ENCODE results near the gene KSR2. TPM values are rescaled to one million over a fixed set of nuclear protein-coding genes. Genes with fewer than 3 reads are reported as not detected.
A peak's percentile ranks its signal among the peaks of the same experiment; 100 is the strongest.

The KSR2 gene
- polyA plus RNA-seq, 1 donor from 2014 or later: not detected

GRCh38 chr12:117844114-117844830 lies 124.5 kb downstream of the KSR2 start:
- peaks cover 0 to 6% (median 5%) of the 10 kb centered on the region in 3 donors for H3K9me3 Mint-ChIP-seq
- H3K36me3 Mint-ChIP-seq: no peaks in the 10 kb centered on the region
- H3K27ac Mint-ChIP-seq: no peak overlapping the region
- H3K27me3 Mint-ChIP-seq: peaks cover 14% of the 10 kb centered on the region
- H3K4me3 Mint-ChIP-seq: no peak overlapping the region
- H3K4me1 Mint-ChIP-seq: peaks cover 0 to 3% (median 0%) of the 10 kb centered on the region in 3 donors

DNA sequence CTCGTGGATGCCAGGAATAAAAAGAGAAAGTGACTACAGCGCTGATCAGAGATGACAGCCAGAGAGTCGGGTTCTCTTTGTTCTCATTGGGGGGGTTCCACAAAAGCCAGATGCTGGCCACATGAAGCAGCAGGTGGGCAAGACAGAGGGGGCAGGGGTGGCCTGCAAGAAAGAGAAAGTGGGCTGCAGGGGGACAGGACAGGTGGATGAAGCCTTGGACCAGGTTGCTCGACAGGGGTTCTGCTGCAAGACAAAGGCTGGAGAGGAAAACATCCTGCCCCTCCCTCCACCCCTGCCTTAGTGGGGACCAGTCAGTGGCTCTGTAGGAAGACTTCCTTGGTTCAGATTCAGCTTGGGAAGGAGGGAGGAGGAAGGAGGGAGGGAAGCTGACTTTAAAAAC lies 126.2 kb downstream of the KSR2 start:
- H3K27ac Mint-ChIP-seq: no peak overlapping the region
- peaks cover 0 to 3% (median 0%) of the 10 kb centered on the region in 3 donors for H3K4me1 Mint-ChIP-seq
- H3K9me3 Mint-ChIP-seq: peaks cover 0 to 6% (median 5%) of the 10 kb centered on the region in 3 donors
- H3K27me3 Mint-ChIP-seq: peaks cover 19% of the 10 kb centered on the region
- no peaks in the 10 kb centered on the region for H3K36me3 Mint-ChIP-seq
- peak overlapping the region in 1 of 4 donors; percentile 32 for H3K4me3 Mint-ChIP-seq

GRCh38 chr12:117842220-117842619 lies 126.6 kb downstream of the KSR2 start:
- H3K36me3 Mint-ChIP-seq: no peaks in the 10 kb centered on the region
- H3K9me3 Mint-ChIP-seq: peaks cover 0 to 6% (median 5%) of the 10 kb centered on the region in 3 donors
- H3K27me3 Mint-ChIP-seq: peaks cover 21% of the 10 kb centered on the region
- H3K27ac Mint-ChIP-seq: no peak overlapping the region
- H3K4me3 Mint-ChIP-seq: no peak overlapping the region
- H3K4me1 Mint-ChIP-seq: peaks cover 0 to 3% (median 3%) of the 10 kb centered on the region in 3 donors

- H3K36me3 Mint-ChIP-seq: no peaks in the 10 kb centered on the region
- H3K4me1 Mint-ChIP-seq: peaks cover 0 to 7% (median 3%) of the 10 kb centered on the region in 3 donors
- H3K4me3 Mint-ChIP-seq: no peak overlapping the region
- H3K9me3 Mint-ChIP-seq: peaks cover 0 to 3% (median 0%) of the 10 kb centered on the region in 3 donors
- no peak overlapping the region for H3K27ac Mint-ChIP-seq
- H3K27me3 Mint-ChIP-seq: peaks cover 18% of the 10 kb centered on the region
Observed at GRCh38 chr12:117837737-117838050, 131.1 kb downstream of the KSR2 start.

GRCh38 chr12:117836999-117837736 lies 131.6 kb downstream of the KSR2 start:
- no peaks in the 10 kb centered on the region for H3K36me3 Mint-ChIP-seq
- no peak overlapping the region for H3K4me3 Mint-ChIP-seq
- peaks cover 0 to 7% (median 1%) of the 10 kb centered on the region in 3 donors for H3K4me1 Mint-ChIP-seq
- H3K27me3 Mint-ChIP-seq: peaks cover 18% of the 10 kb centered on the region
- no peak overlapping the region for H3K27ac Mint-ChIP-seq
- peaks cover 0 to 2% (median 0%) of the 10 kb centered on the region in 3 donors for H3K9me3 Mint-ChIP-seq

DNA sequence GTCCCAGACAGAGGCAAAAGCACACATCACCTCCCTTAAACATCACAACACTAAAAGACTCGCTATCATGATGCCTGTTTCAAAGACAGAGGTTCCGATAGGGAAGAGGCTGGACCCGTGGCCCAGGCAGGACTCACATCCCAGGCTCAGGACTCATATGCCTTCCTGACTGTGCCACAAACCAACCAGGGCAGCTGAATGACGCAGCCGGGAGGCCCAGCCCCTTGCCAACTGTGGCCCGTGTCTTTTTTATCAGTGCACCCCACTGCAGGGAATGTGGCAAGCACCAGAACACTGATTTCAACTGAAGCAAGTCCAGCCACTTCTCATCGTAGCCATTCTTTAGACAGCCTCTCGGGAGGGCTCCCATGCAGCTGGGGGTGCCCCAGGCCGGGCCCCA lies 132.3 kb downstream of the KSR2 start:
- no peaks in the 10 kb centered on the region for H3K36me3 Mint-ChIP-seq
- no peak overlapping the region for H3K4me3 Mint-ChIP-seq
- peaks cover 18% of the 10 kb centered on the region for H3K27me3 Mint-ChIP-seq
- no peaks in the 10 kb centered on the region for H3K9me3 Mint-ChIP-seq
- H3K27ac Mint-ChIP-seq: no peak overlapping the region
- peaks cover 0 to 7% (median 0%) of the 10 kb centered on the region in 3 donors for H3K4me1 Mint-ChIP-seq

- no peak overlapping the region for H3K27ac Mint-ChIP-seq
- H3K9me3 Mint-ChIP-seq: no peaks in the 10 kb centered on the region
- no peak overlapping the region for H3K4me3 Mint-ChIP-seq
- peaks cover 15% of the 10 kb centered on the region for H3K27me3 Mint-ChIP-seq
- no peaks in the 10 kb centered on the region for H3K36me3 Mint-ChIP-seq
- H3K4me1 Mint-ChIP-seq: peaks cover 0 to 7% (median 0%) of the 10 kb centered on the region in 3 donors
Observed at GRCh38 chr12:117835156-117835555, 133.6 kb downstream of the KSR2 start.

DNA sequence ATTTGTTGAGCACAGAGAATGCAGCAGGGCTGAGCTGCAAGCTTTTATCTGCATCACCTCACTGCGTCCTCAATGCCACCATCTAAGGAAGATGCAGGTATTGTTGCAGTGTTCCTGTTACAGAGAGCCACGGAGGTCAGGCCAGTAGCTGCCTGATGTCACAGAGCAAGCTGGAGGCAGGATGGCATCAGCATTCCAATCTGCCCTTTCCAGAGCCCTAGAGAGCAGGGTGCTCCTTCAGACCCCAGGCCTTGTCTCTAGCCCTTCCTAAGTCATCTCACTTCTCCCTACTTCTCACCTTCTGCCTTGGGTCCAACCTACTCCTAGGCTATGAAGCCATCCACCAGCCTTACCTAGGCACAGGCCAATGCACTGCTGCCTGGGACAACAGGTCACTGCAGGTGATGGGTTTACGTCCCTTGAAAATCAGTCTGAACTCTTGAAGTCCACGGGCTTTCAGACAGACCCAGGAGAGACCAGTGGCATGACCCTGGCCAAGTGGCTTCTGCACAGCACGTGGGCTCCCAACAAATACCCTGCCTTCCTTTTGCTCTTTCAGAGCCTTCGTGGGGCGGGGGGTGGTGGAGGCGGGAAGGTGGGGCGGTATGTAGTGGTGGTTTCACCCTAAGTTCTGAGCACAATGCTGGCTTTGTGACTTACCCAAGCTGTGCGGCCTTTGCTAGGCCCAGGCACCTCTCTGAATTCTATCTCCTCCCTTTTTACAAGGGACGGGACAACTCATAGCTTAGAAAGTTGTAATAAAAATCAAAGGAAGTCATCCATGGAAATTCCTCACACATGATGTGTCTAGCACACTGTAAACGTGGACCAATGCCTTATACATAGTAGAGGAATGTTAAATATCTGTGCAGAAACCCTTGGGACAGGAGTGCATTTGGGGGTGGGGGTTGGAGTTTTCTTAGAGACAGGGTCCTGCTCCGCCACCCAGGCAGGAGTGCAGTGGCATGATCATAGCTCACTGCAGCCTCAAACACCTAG lies 136.0 kb downstream of the KSR2 start:
- Mint-ChIP-seq H3K36me3 (no peaks in the 10 kb centered on the region), H3K9me3 (peaks cover 3 to 12% (median 3%) of the 10 kb centered on the region in 3 donors), H3K27ac (no peak overlapping the region), H3K27me3 (peaks cover 9% of the 10 kb centered on the region), H3K4me3 (no peak overlapping the region), H3K4me1 (peaks cover 0 to 7% (median 0%) of the 10 kb centered on the region in 3 donors)

DNA sequence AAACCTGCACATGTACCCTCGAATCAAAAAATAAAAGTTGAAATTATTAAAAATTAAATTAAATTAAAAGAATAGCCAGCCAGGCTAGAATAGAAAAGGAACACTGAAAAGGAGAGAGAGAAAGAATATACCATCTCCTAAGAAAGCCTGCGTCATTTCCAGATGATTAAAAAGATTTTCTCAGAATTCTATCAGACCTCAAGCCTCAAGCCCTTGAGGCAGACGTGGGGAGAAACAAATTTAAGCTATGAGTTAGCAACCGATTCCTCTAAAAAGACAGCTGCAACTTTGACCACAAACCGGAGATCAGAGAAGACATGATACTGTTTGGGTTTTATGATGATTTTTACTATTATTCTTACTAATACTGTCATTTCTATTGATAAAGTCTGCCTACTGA lies 138.3 kb downstream of the KSR2 start:
- H3K9me3 Mint-ChIP-seq: peaks cover 3 to 14% (median 3%) of the 10 kb centered on the region in 3 donors

GRCh38 chr12:117829108-117829507 lies 139.7 kb downstream of the KSR2 start:
- H3K4me3 Mint-ChIP-seq: no peak overlapping the region
- no peak overlapping the region for H3K27ac Mint-ChIP-seq
- H3K27me3 Mint-ChIP-seq: no peaks in the 10 kb centered on the region
- no peaks in the 10 kb centered on the region for H3K4me1 Mint-ChIP-seq
- peaks cover 2% of the 10 kb centered on the region for H3K36me3 Mint-ChIP-seq
- peaks cover 3 to 14% (median 6%) of the 10 kb centered on the region in 3 donors for H3K9me3 Mint-ChIP-seq

More for the DNA sequence above, 138.3 kb downstream of the KSR2 start:
- Mint-ChIP-seq H3K4me3 (no peak overlapping the region), H3K36me3 (peaks cover under 1% of the 10 kb centered on the region), H3K27ac (no peak overlapping the region), H3K4me1 (no peaks in the 10 kb centered on the region), H3K27me3 (no peaks in the 10 kb centered on the region)

DNA sequence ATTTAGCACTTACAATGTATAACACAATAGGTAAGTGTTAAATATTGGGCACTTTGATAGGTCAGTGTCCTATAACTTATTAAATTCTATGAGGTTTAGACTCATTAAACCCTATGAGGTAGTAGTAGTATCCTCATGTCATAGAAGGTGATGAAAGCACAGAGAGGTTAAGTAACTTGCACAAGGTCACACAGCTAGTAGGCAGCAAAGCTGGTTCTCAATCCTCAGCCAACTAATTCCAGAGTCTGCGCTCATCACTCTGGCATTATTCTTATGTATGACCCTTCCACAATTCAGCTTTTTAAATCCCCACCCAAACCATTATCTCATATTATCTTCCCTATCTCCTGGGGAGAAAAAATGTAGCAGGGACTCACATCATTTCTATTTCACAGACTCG lies 141.1 kb downstream of the KSR2 start:
- Mint-ChIP-seq H3K27me3 (no peaks in the 10 kb centered on the region), H3K4me1 (no peaks in the 10 kb centered on the region)

GRCh38 chr12:117825827-117826226 lies 143.0 kb downstream of the KSR2 start:
- H3K27me3 Mint-ChIP-seq: no peaks in the 10 kb centered on the region
- peaks cover 2% of the 10 kb centered on the region for H3K36me3 Mint-ChIP-seq
- H3K4me3 Mint-ChIP-seq: no peak overlapping the region
- H3K4me1 Mint-ChIP-seq: no peaks in the 10 kb centered on the region
- no peak overlapping the region for H3K27ac Mint-ChIP-seq
- H3K9me3 Mint-ChIP-seq: peaks cover 6 to 19% (median 9%) of the 10 kb centered on the region in 3 donors

More for the DNA sequence above, 141.1 kb downstream of the KSR2 start:
- Mint-ChIP-seq H3K36me3 (peaks cover 2% of the 10 kb centered on the region), H3K4me3 (no peak overlapping the region), H3K9me3 (peaks cover 6 to 19% (median 7%) of the 10 kb centered on the region in 3 donors), H3K27ac (no peak overlapping the region)

GRCh38 chr12:117821480-117822175 lies 147.2 kb downstream of the KSR2 start:
- Mint-ChIP-seq H3K9me3 (peaks cover 2 to 8% (median 6%) of the 10 kb centered on the region in 3 donors), H3K36me3 (peaks cover 2% of the 10 kb centered on the region), H3K4me3 (no peak overlapping the region), H3K4me1 (no peaks in the 10 kb centered on the region), H3K27me3 (peaks cover 2% of the 10 kb centered on the region), H3K27ac (no peak overlapping the region)

DNA sequence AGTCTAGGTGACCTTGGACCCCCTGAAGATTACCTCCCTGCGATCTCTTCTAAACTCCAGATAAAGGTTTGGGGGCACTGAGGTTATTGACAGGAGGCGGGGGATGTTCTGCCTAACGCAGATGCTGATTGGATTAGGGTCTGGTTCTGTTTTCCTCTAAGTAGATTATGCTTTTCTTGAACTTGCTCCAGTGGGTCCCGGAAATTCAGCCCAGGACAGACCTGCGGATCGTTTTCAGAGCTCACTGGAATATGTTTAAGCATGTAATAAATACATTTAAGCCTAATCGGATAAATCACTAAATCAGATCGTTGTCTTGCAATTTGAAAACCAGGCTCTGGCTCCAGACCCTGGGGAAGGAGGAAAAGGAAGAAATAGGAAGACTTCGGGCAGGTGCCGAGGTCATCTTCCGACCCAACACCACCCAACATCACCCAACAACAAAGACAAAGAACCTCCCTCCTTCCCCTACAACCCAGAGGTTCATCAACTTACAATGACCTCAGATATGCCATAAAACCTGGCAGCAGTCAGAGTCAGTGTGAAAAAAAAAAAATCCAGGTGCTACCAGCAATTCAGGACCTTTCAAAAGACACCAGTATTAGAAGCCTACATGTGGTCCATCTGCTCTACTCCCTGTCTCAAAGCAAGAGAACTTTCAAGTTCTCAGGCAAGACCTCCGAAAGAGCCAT lies 148.4 kb downstream of the KSR2 start:
- Mint-ChIP-seq H3K27ac (no peak overlapping the region), H3K4me1 (no peaks in the 10 kb centered on the region), H3K4me3 (no peak overlapping the region), H3K9me3 (peaks cover 4 to 13% (median 8%) of the 10 kb centered on the region in 3 donors), H3K36me3 (peaks cover under 1% of the 10 kb centered on the region), H3K27me3 (peaks cover 2% of the 10 kb centered on the region)

All from IgD-negative memory B cell (primary cell).